HG02938 (cell line): ENCODE measurements around the gene EDEM3.
"Not testable (repeated sequence)": the region's sequence is repeated elsewhere in the genome, so short reads cannot be mapped to it uniquely, and the experiment has no call there.

Experiments
- ATAC-seq: cut with Tn5 transposase; IDR thresholded peaks from one replicate; pipeline ENCODE4 v1.9.1; 2021; ENCODE audit warnings: mild to moderate bottlenecking, moderate library complexity; ENCODE audit not compliant: unreplicated experiment

Gene EDEM3

DNA sequence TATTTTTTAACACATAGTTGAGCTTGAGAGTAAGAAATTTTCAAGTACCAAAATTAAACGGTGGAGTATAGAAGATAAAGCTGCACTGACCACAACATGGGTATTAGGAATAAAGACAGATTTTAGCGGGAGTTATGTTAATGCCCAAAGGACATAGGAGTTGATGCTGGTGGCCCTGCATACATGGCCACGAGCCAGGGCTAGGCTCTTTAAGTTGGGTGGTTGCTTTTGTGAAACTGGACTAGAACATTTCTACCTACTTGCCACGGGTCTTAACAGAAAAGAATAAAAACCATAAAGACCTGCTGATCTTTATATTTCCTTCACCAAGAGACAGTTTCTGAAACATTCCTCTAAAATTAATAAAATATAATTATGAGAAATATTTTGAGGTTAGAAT, 14.9 kb downstream of the EDEM3 start:
- no peak for ATAC-seq

- ATAC-seq = no peak
Observed at GRCh38 chr1:184739070-184739469, 15.6 kb downstream of the EDEM3 start.

GRCh38 chr1:184734980-184735379, 19.7 kb downstream of the EDEM3 start:
- ATAC-seq = no peak

GRCh38 chr1:184724843-184725242, 29.8 kb downstream of the EDEM3 start:
- no peak for ATAC-seq

- no peak for ATAC-seq
Observed at GRCh38 chr1:184716158-184716557, 38.5 kb downstream of the EDEM3 start.

DNA sequence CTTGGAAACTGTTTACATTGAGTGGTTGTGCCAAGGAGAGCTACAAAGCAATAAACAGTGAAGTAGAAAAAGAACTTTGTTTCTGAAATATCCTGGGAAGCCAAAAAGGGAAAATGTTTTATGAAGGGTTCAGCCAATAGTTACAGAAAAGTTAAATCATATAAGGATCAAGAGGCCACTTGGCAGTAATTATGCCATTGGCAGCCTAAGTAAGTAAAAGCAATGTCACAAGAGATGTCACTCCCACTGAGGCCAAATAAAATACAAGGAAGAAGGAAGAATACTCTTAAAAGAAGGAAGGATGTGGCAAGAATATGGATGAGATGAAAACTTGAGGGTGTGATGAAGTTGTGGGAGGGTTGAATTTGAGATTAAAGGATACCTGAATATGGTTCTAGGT, 45.2 kb downstream of the EDEM3 start:
- no peak for ATAC-seq

GRCh38 chr1:184708084-184708676, 46.5 kb downstream of the EDEM3 start:
- ATAC-seq = no peak

GRCh38 chr1:184705271-184705670, 49.4 kb downstream of the EDEM3 start:
- no peak for ATAC-seq

DNA sequence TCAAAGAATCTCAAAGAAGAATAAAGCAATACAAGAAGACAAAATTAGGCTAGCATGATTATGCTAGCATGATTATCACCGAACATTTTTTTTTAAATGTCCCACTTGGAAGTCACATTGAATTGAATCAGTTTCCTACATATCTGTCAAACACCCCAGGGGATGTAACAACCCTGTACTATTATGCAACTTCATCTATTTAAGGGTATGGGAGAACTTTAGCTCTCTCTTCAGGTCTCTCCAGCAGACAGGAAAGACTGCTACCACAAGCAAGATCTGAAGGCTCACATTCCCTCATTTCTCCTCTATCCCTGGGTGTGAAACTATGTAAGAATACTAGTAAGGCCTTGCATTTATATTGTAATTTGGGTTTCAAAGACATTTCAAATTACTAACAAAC, 52.8 kb downstream of the EDEM3 start:
- ATAC-seq = no peak

DNA sequence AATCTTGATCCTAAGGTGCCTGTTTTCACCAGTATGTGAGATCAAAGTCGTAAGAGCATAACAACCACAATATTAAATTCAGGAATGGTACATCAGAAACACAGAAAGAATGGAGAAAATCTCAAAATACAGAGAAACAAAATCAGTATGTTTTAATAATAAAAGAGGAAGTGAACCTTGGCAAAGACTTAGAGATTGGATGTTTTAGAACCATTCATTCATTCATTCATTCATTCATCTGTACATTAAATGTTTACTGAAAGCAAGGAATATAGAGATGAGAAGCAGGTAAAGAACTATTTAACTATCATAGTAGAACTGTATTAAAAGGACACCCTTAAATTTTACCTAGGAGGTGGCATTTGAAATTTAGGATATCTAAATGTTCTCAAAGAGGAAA, 55.7 kb downstream of the EDEM3 start:
- ATAC-seq = no peak

DNA sequence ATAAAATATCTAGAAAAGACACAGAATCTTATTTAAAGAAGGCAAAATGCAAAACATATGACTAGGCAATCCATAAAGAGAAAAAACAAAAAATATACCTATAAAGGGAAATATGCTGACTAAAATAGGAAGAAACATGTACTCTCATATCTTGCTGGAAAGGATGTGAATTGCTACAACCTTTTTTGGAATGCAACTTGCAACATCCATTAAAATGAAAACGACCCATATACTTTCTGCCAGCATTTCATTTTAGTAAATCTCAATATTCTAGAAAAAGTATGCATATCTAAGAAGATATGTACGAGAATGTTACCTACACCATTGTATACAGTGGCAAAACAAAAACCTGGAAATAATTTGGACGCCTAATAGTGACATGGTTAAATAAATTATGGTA, 56.6 kb downstream of the EDEM3 start:
- ATAC-seq = no peak

DNA sequence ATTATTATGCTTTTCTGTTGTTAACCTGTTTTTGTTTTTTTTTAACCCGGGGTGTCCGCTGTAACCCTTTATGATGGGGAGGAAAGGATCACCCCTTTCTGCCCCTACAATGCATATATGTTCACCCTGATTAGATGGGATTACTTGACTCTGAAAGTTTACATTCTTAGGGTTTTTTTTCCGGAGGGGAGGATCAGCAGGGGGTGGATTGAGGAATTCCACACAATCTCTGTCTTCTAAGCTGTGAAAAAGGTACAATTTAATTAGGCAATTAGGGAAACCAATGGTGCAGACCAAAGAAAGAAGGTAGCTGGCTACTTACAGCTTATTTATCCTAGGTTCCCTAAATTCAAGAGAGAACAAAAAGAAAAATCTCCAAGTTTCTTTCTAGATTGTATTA, 58.3 kb downstream of the EDEM3 start:
- no peak for ATAC-seq

DNA sequence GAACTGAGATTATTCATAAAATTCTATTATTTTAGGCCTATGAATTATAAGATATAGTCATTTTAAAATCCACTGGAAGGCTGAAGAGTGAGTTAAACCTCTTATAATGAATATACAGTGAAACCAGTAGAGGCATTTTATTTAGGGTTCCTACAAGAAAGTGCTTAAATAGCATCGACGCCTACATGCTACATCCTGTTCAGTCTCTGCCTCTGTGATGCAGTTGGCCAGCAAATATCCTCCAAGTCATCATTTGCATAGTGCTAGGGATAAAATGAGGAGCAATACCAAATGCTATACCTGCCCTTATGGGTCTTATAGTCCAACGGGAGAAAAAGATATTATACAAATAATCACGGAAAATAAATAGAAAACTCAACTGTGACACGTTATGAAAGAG, 59.6 kb downstream of the EDEM3 start:
- no peak for ATAC-seq

DNA sequence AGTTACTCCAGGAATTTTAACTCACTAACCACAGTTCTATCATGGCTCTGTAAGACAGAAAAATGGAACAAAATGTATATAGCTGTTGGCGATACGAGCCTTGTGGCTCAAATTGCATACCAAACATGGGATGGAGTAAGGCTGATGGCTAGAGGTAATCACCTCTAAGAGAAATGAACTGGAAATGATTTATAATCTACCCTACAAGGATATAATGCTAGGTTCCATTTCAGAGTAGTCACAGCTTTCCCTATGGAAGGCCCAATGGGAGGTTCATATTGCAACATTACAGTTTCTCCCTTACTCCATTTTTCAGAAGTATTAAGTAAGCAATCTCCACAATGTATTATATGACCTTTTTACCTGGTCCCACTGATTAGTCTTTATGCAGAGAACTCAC, 61.6 kb downstream of the EDEM3 start:
- no peak for ATAC-seq

GRCh38 chr1:184691719-184692324, 62.8 kb downstream of the EDEM3 start:
- ATAC-seq = no peak

DNA sequence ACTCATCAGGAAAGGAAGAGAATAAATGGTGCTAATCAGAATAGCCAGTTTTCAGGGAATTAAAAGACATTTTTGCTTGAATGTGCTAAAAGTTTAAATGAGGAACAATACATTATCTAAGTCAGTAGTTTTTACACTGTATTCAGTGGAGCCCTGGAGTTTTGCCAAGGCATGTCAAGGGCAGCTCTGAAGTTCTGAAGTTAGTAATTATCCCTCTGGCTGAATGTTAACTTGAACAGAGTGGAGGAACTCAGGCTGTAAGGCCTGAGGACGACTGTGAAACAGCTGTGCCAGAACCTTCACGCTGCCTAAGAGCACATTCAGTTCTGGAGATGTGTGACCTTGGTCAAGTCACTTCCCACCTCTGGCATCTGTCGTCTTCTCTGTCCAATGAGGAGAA, 68.1 kb downstream of the EDEM3 start:
- ATAC-seq = no peak

- no peak for ATAC-seq
Observed at GRCh38 chr1:184685116-184685515, 69.5 kb downstream of the EDEM3 start.

DNA sequence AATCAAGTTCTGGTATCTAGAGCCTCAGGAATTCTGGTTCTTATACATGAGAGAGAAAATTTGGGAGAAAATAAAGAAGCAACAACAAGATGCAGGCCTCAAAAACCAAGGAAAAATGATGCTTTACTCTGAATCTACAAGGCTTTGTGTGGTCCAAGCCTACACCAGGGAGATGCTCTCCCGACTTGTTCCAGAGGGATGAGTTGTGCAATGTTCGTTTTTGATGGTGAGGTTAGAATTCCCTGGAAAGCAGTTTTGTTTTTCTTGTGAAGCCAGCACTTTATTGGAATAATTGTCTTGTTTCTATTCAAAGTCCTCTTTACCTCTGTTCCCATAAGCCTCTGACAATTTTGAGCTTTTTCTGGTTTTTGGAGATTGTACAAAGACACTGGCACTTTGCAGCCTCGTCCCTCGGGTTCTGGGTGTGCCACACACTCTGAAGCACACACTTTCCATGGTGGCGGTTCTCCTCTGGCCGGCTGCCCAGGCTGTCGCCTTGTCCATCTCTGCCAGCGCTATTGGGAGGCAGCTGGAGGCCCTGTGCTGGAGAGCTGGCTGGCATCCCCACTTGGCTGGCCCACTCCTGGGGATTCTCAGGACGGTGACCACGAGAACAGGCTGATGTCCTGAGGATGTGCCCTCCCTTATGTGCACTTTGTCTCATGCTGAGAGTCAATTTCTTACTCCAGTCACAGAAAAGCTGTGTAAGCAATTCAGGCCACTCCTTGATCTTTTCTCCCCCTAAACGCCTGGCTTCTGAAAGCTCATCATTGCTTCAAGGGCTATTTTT, 70.2 kb downstream of the EDEM3 start:
- ATAC-seq = no peak

- no peak for ATAC-seq
Observed at GRCh38 chr1:184682956-184683355, 71.7 kb downstream of the EDEM3 start.

GRCh38 chr1:184680611-184681225, 73.9 kb downstream of the EDEM3 start:
- not testable (repeated sequence) for ATAC-seq

GRCh38 chr1:184679472-184679871, 75.2 kb downstream of the EDEM3 start:
- ATAC-seq = not testable (repeated sequence)

DNA sequence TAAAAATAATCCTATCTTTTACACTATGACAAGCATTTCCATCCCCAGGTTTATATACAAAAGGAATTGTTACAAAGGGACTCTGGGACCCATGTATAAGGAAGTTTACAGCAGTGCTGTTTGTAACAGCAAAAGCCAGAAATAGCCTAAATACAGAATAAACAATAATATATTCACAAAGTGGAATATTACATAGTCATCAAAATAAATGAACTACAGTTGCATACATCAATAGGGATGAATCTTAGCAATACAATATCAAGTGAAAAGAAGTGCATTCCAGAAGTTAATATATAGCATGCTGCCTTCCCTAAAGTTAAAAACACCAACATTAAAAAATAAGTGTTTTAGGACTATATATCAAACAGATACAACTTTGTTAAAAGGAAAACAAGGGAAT, 77.3 kb downstream of the EDEM3 start:
- ATAC-seq = no peak
